Osteoblast (primary cell): Measurements from ENCODE around the gene ANXA4. TPM values are rescaled to one million over a fixed set of nuclear protein-coding genes. Genes with fewer than 3 reads are reported as not detected.
"Not testable (repeated sequence)": the region's sequence is repeated elsewhere in the genome, so short reads cannot be mapped to it uniquely, and the experiment has no call there.

Experiments
- DNase-seq: peaks from one replicate; pipeline ENCODE4 v3.0.0; 2011; ENCODE audit warnings: low spot score, mixed read lengths; ENCODE audit not compliant: insufficient read length; ENCODE audit errors: missing footprints
- H2AFZ ChIP-seq: 2 replicates; pipeline ENCODE4 v1.6.0; 2011; ENCODE audit warnings: mild to moderate bottlenecking, low read length
- H3K27ac ChIP-seq: 2 replicates; pipeline ENCODE4 v1.5.1; 2011; ENCODE audit warnings: mild to moderate bottlenecking, low read depth, low read length, moderate library complexity
- H3K27me3 ChIP-seq: 2 replicates; pipeline ENCODE4 v1.6.0; 2012; ENCODE audit warnings: mild to moderate bottlenecking, control low read depth, inconsistent platforms, low read length, moderate library complexity; ENCODE audit not compliant: insufficient read depth
- H3K36me3 ChIP-seq: 2 replicates; pipeline ENCODE4 v1.5.1; 2011; ENCODE audit warnings: mild to moderate bottlenecking, low read length, control low read depth, moderate library complexity; ENCODE audit not compliant: insufficient read depth
- H3K4me1 ChIP-seq: 2 replicates; pipeline ENCODE4 v1.5.1; 2011; ENCODE audit warnings: mild to moderate bottlenecking, low read length, control low read depth, moderate library complexity; ENCODE audit not compliant: insufficient read depth
- H3K4me2 ChIP-seq: 2 replicates; pipeline ENCODE4 v1.6.0; 2011; ENCODE audit warnings: mild to moderate bottlenecking, low read length; ENCODE audit not compliant: insufficient read depth
- H3K4me3 ChIP-seq: fragments of 200-600 bp; sonication (generic); 3 replicates; pipeline ENCODE4 v1.5.1; 2012; ENCODE audit warnings: mild to moderate bottlenecking, low read length, inconsistent platforms; ENCODE audit not compliant: insufficient read depth
- H3K79me2 ChIP-seq: 2 replicates; pipeline ENCODE4 v1.6.0; 2012; ENCODE audit warnings: mild to moderate bottlenecking, low read length, control low read depth, inconsistent platforms; ENCODE audit not compliant: insufficient read depth
- H3K9me3 ChIP-seq: 2 replicates; pipeline ENCODE4 v1.5.1; 2011; ENCODE audit warnings: low read depth, low read length, control low read depth
- H4K20me1 ChIP-seq: 2 replicates; pipeline ENCODE4 v1.6.0; 2012; ENCODE audit warnings: mild to moderate bottlenecking, low read length, control low read depth; ENCODE audit not compliant: insufficient read depth
- CTCF ChIP-seq: IDR thresholded peaks from 2 replicates; pipeline ENCODE4 v1.5.1; 2011; ENCODE audit warnings: mild to moderate bottlenecking, low read depth, low read length, moderate library complexity; ENCODE audit errors: extremely low read depth
- total RNA-seq: library from RNA; depleted of rRNA; stranded (reverse); fragments of >200 nt; gene quantifications from 2 replicates; pipeline ENCODE4 v1.2.3, GENCODE V29; 2012

Gene ANXA4
- total RNA-seq, 1 donor: 38.4 TPM

- Histone ChIP-seq H2AFZ (peak within 1 kb of the TSS; percentile 99), H4K20me1 (no peaks in the 10 kb centered on the region), H3K4me2 (peak within 1 kb of the TSS; percentile 99), H3K79me2 (peaks cover 43% of the 10 kb centered on the region), H3K27ac (peak within 1 kb of the TSS; percentile 98), H3K4me3 (peak within 1 kb of the TSS; percentile 93), H3K4me1 (peaks cover 21% of the 10 kb centered on the region), H3K27me3 (no peaks in the 10 kb centered on the region), H3K9me3 (no peaks in the 10 kb centered on the region), H3K36me3 (no peaks in the 10 kb centered on the region)
- peak; percentile 95 for DNase-seq
- TF ChIP-seq CTCF: no peak
These were observed 87.5 kb downstream of the ANXA4 start, which contains the start of gene GMCL1 for GRCh38 chr2:69829256-69830044. Gene GMCL1, plus strand, starts transcription at chr2:69829660. Its CDS starts 233 bp downstream, at chr2:69829893.

GRCh38 chr2:69830045-69830905, 88.3 kb downstream of the ANXA4 start:
- H4K20me1 ChIP-seq: no peaks in the 10 kb centered on the region
- TF ChIP-seq CTCF: no peak
- H3K4me2 ChIP-seq: peak overlapping the region; percentile 99
- H3K27me3 ChIP-seq: no peaks in the 10 kb centered on the region
- peak overlapping the region; percentile 78 for H2AFZ ChIP-seq
- peak overlapping the region; percentile 98 for H3K27ac ChIP-seq
- no peaks in the 10 kb centered on the region for H3K36me3 ChIP-seq
- no peaks in the 10 kb centered on the region for H3K9me3 ChIP-seq
- peaks cover 47% of the 10 kb centered on the region for H3K79me2 ChIP-seq
- peak; percentile 63 for DNase-seq
- H3K4me1 ChIP-seq: peaks cover 21% of the 10 kb centered on the region
- peak overlapping the region; percentile 93 for H3K4me3 ChIP-seq

- H3K4me3 ChIP-seq: peak overlapping the region; percentile 93
- H3K9me3 ChIP-seq, H3K27me3 ChIP-seq, H4K20me1 ChIP-seq, DNase-seq, H3K27ac ChIP-seq, H3K36me3 ChIP-seq: not testable (repeated sequence)
- peaks cover 53% of the 10 kb centered on the region for H3K79me2 ChIP-seq
- peaks cover 21% of the 10 kb centered on the region for H3K4me1 ChIP-seq
- H2AFZ ChIP-seq: peak overlapping the region; percentile 78
- peak overlapping the region; percentile 99 for H3K4me2 ChIP-seq
These were observed 88.9 kb downstream of the ANXA4 start for GRCh38 chr2:69830906-69831241.

- Histone ChIP-seq H3K36me3 (no peaks in the 10 kb centered on the region), H3K79me2 (peaks cover 58% of the 10 kb centered on the region), H4K20me1 (no peaks in the 10 kb centered on the region), H3K27me3 (no peaks in the 10 kb centered on the region), H3K9me3 (no peaks in the 10 kb centered on the region), H3K4me1 (peaks cover 21% of the 10 kb centered on the region), H3K4me2 (peak overlapping the region; percentile 99), H2AFZ (no peak overlapping the region), H3K4me3 (no peak overlapping the region), H3K27ac (no peak overlapping the region)
- TF ChIP-seq CTCF: no peak
- DNase-seq: no peak
These were observed 89.5 kb downstream of the ANXA4 start for GRCh38 chr2:69831354-69831905.
